GM19238 (cell line): ENCODE data around the gene PLXNA4.
"Not testable (repeated sequence)": the region's sequence is repeated elsewhere in the genome, so short reads cannot be mapped to it uniquely, and the experiment has no call there.

Experiments used
- DNase-seq: peaks from one replicate; pipeline ENCODE4 v3.0.0; 2011; ENCODE audit warnings: low spot score; ENCODE audit not compliant: insufficient read length

Gene PLXNA4

GRCh38 chr7:132181371-132181770 is 394.9 kb downstream of the PLXNA4 start:
- no peak for DNase-seq

- no peak for DNase-seq
Observed at GRCh38 chr7:132180481-132180880, 395.8 kb downstream of the PLXNA4 start.

- DNase-seq = no peak
Observed at GRCh38 chr7:132179681-132180080, 396.6 kb downstream of the PLXNA4 start.

DNA sequence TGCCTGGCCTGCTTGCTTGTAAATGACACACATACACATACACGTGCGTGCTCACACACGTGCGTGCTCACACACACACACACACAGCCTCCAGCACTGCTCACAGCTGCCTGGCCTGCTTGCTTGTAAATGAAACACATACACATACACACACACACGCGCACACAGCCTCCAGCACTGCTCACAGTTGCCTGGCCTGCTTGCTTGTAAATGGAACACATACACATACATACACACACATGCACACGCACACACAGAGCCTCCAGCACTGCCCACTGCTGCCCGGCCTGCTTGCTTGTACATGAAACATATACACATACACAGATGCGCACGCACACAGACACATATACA is 397.2 kb downstream of the PLXNA4 start:
- DNase-seq = no peak

DNA sequence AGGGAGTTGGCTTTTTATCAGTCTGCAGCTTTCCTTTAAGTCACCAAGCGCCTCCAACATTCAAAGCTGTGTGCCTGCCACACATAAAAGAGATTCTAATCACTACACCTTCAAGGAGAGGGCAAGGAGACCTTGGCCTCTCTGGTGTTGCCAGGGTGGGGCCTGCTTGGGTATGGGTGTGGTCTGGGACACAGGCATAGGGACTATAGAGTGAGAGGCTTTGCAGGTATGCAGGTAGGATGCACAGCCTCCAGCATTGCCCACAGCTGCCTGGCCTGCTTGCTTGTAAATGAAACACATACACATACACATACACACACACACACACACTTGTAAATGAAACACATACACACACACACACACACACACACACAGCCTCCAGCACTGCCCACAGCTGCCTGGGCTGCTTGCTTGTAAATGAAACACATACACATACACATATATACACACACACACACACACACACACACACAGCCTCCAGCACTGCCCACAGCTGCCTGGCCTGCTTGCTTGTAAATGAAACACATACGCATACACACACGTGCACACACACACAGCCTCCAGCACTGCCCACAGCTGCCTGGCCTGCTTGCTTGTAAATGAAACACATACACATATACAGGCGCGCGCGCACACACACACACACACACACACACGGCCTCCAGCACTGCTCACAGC is 397.7 kb downstream of the PLXNA4 start:
- not testable (repeated sequence) for DNase-seq

GRCh38 chr7:132177708-132178401 is 398.4 kb downstream of the PLXNA4 start:
- no peak for DNase-seq

DNA sequence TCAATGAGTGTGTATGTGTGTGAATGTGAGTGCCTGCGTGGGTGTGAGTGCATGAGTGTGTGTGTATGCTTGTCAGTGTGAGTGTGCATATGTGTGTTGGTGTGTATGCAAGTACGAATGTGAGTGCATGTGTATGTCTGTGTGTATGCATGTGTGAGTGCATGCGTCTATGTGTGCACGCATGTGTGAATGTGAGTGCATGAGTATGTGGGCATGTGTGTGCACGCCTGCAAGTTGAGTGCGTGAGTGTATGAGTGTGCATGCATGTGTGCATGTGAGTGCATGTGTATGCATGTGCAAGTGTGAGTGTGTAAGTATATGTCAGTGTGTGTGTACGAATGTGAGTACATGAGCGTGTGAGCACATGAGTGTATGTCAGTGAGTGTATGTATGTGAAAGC is 399.6 kb downstream of the PLXNA4 start:
- no peak for DNase-seq

- no peak for DNase-seq
Observed at GRCh38 chr7:132171130-132171576, 405.1 kb downstream of the PLXNA4 start.

GRCh38 chr7:132169730-132170129 is 406.5 kb downstream of the PLXNA4 start:
- no peak for DNase-seq

DNA sequence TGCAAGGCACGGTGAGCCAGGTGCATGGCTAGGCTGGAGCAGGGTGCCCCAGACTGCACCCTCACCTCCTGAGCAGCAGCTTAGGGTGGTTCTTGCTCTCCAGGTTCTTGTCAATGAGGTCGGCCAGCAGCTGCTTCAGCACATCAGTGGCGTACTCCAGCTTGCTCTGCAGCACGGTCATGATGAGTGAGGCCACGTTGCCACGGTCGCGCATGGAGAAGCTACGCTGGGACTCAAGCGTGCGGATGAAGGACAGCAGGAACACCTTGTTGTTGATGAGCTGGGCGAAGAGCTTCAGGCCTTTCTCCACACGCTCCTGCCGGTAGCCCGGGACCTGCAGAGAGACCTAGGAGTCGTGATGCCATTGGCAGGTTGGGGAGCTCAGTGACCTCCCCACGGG is 408.0 kb downstream of the PLXNA4 start:
- no peak for DNase-seq

GRCh38 chr7:132165695-132166094 is 410.6 kb downstream of the PLXNA4 start:
- not testable (repeated sequence) for DNase-seq

DNA sequence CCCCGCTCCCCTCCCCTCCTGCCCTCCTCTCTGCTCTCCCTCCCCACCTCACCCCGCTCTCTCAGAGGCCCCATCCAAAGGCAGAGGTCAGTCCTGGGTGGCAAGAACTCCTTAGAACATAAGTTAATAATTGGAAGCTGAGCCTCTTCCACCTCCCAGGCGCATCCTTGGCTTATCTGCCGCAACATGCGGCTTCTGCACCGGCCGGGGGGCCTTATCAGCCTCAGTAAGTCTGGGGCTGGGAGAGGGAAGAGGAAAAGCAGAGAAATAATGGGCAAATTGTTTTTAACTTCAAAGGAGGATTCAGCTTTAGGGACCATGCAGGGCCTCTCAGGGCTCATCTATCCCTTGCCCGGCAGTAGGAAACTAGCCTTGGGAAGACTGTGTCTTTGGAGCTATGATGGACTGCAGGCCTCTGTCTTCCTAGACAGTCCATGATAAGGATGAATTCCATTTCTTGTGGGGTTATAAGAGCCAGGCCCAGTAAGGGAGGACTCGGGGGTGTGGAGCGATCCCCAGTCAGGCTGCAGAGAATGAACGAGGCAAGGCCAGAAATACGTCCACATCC is 411.6 kb downstream of the PLXNA4 start:
- DNase-seq = no peak

DNA sequence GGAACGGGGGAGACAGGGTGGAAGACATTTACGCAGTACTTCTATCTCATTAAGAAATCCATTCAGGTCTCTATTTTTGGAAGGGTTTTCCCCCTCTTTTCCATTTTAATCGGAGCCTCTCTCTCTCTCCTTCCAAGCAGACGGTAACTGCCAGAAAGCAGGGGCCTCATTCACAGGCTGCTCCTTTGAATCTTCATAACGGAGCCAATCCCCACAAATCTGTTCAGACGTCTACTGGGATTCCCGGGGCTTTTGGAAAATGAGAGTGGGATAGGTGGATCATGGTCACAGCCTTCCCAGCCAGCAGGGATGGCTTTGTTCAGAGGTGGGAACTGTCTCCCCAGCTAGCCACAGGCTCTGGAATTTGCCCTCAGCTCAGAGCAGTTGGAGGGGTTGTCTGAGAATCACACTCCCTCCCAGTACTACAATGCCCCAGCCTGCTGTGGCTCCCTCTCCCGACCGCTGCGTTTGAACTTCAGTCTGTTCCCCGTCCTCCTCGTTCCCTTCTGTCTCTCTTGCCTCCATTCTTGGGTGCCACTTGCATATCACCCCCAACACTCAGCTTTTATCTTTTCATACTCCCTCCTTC is 413.6 kb downstream of the PLXNA4 start:
- no peak for DNase-seq

GRCh38 chr7:132161976-132162375 is 414.3 kb downstream of the PLXNA4 start:
- no peak for DNase-seq

GRCh38 chr7:132161533-132161915 is 414.7 kb downstream of the PLXNA4 start:
- DNase-seq = no peak

DNA sequence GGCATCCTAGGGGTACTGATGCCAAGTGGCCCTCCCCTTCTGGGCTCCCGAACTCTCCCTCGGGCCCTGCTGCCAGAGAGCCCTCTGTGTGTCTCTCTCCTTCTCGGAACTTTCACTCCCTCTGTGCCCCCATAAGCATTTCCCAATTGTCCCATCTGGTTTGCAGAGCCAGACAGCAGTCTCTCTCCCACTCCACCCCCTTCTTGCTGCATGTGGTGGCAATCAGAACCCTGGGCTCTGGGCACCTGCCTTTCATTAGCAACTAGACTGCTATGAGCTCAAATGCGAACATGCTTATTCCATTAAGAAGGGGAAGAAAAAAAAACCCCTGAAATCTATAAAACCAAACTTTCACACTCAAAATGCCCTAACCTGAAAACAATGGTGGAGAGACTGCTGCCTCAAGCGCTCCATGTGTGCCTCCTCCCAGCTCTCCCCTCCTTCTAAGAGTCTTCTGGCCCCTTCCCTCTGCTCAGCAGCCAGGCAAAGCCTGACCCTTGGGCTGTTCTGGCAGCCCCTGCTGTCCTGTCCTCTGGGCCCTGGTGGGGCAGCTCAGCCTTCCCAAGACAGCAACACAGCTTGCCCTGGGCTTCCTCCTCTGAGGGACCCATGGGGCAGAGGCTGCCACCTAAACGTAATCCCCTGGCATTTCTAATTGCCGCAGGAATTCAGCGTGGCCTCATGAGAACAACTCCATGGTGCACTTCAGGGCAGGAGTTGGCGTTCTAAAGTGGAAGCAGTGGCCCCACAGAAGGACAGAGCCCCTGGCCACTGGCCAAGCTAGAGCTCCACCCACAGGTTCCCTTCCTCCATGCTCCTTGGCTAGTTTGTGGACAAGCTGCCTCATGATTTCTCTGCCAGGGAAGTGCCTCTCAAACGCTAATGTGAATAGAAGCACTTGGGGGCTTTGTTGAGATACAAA is 415.4 kb downstream of the PLXNA4 start:
- DNase-seq = no peak

GRCh38 chr7:132158841-132159240 is 417.4 kb downstream of the PLXNA4 start:
- no peak for DNase-seq

DNA sequence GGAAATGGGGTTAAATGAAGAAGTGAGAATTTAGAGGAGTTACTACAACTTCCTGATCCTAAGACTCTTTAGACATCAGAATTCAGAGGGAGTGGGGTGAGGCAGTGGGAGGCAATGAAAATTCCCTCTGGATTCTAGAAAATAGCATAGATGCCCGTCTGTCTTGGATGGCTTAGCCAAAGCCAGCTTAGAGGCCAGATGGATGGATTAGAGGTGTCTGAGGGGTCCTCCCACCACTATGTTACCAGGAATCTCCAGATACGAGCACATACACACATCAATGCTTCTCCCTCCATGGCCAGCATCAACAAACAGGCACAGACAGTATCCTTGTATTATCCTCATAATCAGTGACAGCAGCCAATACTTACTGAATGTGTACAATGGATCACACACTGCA is 418.1 kb downstream of the PLXNA4 start:
- no peak for DNase-seq

DNA sequence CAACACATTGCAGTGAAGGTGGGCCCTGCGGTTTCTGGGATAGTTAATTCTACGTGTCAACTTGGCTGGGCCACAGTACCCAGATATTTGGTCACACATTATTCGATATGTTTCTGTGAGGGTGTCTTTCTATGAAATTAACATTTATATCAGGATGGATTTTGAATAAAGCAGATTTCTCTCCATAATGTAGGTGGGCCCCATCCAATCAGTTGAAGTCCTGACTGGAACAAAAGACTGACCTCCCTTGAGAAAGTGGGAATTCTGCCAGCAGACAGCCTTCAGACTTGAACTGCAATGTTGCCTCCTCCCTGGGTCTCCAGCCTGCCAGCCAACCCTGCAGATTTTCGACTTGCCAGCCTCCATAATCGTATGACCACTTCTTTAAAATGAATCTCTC is 420.6 kb downstream of the PLXNA4 start:
- DNase-seq = no peak

DNA sequence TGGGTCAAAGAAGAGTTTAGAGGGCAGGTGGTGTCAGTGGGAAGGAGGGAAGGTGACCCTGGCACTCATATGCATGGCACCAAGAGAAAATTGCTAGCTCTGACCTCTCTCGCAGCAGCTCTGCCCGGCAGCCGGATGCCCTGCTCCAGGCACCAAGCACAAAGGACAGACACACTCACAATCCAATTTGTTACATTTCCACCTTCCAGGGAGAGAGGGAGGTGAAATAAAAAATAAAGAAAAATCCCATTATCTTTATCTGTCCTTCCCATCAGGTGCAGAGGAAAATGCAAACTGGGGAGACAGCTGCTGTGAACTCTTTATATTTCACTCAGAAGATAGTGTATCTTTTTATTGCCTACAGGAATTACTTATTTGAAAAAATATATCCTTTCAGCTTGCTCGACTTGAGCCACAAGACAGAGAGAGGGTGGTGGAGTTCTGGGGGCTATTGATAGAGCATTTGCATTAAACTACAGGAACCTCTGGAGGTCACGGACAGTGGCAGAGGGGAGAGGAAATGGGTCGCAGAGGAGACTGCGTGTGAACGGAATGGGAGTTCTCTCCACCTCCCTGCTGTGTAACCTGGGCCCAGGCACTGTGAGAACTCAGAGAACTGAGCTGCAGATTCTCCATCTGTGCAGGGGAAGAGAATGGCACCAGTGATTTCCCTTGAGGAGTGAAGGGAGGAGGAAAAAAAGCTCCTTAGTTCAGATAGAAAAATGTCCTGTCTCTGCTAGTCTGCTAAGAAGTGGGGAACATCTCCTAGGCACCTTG is 421.4 kb downstream of the PLXNA4 start:
- no peak for DNase-seq

DNA sequence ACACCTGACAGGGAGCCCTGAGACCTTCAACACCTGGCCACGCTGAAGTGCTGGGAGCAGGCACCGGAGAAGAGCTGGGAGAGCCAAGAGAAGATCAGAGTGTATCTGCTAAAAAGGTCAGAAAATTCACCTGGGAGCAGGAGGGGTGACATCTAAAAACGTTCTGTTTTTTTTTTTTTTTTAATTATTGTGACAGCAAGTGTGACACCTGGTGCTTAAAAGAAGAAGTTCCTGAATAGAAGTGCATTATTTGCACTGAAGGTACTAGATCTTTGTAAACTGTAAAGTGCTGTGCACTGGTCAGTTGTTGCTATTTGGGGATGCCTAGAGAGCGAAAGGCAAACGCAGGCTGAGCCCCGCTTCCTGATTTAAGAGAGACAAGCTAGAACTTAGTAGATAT is 422.0 kb downstream of the PLXNA4 start:
- no peak for DNase-seq
